Keratinocyte (primary cell): ENCODE data around the gene MEIS3. TPM values are rescaled to one million over a fixed set of nuclear protein-coding genes. Genes with fewer than 3 reads are reported as not detected.

Source experiments
- DNase-seq: peaks from one replicate; pipeline ENCODE4 v3.0.0-alpha.2; 2011; ENCODE audit warnings: low read depth, missing footprints, low spot score
- FAIRE-seq: peaks from 2 replicates; lab custom pipeline; 2011; peaks lifted over from hg19 to GRCh38; lab: Jason Lieb, UNC
- H2AFZ ChIP-seq: 2 replicates; pipeline ENCODE4 v1.6.0; 2012; ENCODE audit warnings: low read length, control low read depth, inconsistent platforms; ENCODE audit not compliant: control insufficient read depth
- H3K27ac ChIP-seq: 2 replicates; pipeline ENCODE4 v1.5.1; 2011; ENCODE audit warnings: low read length; ENCODE audit not compliant: control insufficient read depth, insufficient read depth
- H3K27me3 ChIP-seq: 3 replicates; pipeline ENCODE4 v1.6.0; 2011; ENCODE audit warnings: low read length; ENCODE audit not compliant: control insufficient read depth, insufficient read depth; ENCODE audit errors: extremely low read depth
- H3K36me3 ChIP-seq, 2 experiments: 2 replicates in 1 of 2; 3 replicates in 1 of 2; pipeline ENCODE4 v1.5.1; 2011; ENCODE audit warnings: low read length in 2 of 2, mild to moderate bottlenecking in 1 of 2; ENCODE audit not compliant: control insufficient read depth in 2 of 2, insufficient read depth in 2 of 2; ENCODE audit errors: extremely low read depth in 1 of 2
- H3K4me1 ChIP-seq: 3 replicates; pipeline ENCODE4 v1.5.1; 2011; ENCODE audit warnings: low read length; ENCODE audit not compliant: control insufficient read depth, insufficient read depth; ENCODE audit errors: extremely low read depth
- H3K4me2 ChIP-seq: 3 replicates; pipeline ENCODE4 v1.6.0; 2011; ENCODE audit warnings: low read depth, low read length; ENCODE audit not compliant: control insufficient read depth, insufficient read depth; ENCODE audit errors: extremely low read depth
- H3K4me3 ChIP-seq, 3 experiments: fragments of 200-600 bp in 1 of 3; sonication (generic) in 1 of 3; 2 replicates in 2 of 3; 3 replicates in 1 of 3; pipeline ENCODE4 v1.5.1; 2011 to 2016; ENCODE audit warnings: low read length in 3 of 3, mild to moderate bottlenecking in 3 of 3, control low read depth in 2 of 3, inconsistent platforms in 1 of 3, low read depth in 1 of 3, mixed read lengths in 1 of 3, mixed run types in 1 of 3, moderate library complexity in 1 of 3; ENCODE audit not compliant: control insufficient read depth in 2 of 3, insufficient read depth in 2 of 3; ENCODE audit errors: extremely low read depth in 1 of 3
- H3K79me2 ChIP-seq: 2 replicates; pipeline ENCODE4 v1.6.0; 2012; ENCODE audit warnings: low read length; ENCODE audit not compliant: control insufficient read depth, insufficient read depth
- H3K9ac ChIP-seq: 3 replicates; pipeline ENCODE4 v1.6.0; 2011; ENCODE audit warnings: low read length; ENCODE audit not compliant: control insufficient read depth, insufficient read depth; ENCODE audit errors: extremely low read depth
- H3K9me1 ChIP-seq: 3 replicates; pipeline ENCODE4 v1.6.0; 2011; ENCODE audit warnings: low read length; ENCODE audit not compliant: control insufficient read depth, insufficient read depth; ENCODE audit errors: extremely low read depth
- H3K9me3 ChIP-seq: 2 replicates; pipeline ENCODE4 v1.5.1; 2012; ENCODE audit warnings: low read depth, low read length; ENCODE audit not compliant: control insufficient read depth
- H4K20me1 ChIP-seq: 3 replicates; pipeline ENCODE4 v1.6.0; 2011; ENCODE audit warnings: low read length; ENCODE audit not compliant: control insufficient read depth, insufficient read depth; ENCODE audit errors: extremely low read depth
- EZH2 ChIP-seq: IDR thresholded peaks from one replicate; pipeline ENCODE4 v1.6.1; 2012; ENCODE audit warnings: inconsistent platforms, mild to moderate bottlenecking, low read length, moderate library complexity
- dilution Hi-C: fragments of 300-500 bp; cut with MboI; formaldehyde crosslinking; loops from one replicate; pipeline ENCODE4 v1.7.0; 2020; ENCODE audit warnings: low sequenced_read_pairs; ENCODE audit not compliant: extremely low pct_ligation_motif_present
- polyA plus RNA-seq, 5 experiments: library from polyadenylated mRNA; depleted of rRNA in 3 of 5; stranded (reverse) in 3 of 5; stranded (forward) in 1 of 5; unstranded in 1 of 5; fragments of >200 nt; gene quantifications; 1 replicate in 1 of 5; 2 replicates in 3 of 5; 3 replicates in 1 of 5; pipeline versions ENCODE4 v1.2.1 to v1.2.3, GENCODE V29; 2011 to 2012; ENCODE audit warnings: missing spikeins in 2 of 5, low read depth in 1 of 5, low replicate concordance in 1 of 5
- TF ChIP-seq, protein P1 (sequence below), 3 experiments: IDR thresholded peaks in 1 of 3; conservative IDR thresholded peaks in 1 of 3; optimal IDR thresholded peaks in 1 of 3; 2 replicates in 2 of 3; 3 replicates in 1 of 3; pipeline versions ENCODE3 to v1.5.1; 2011; ENCODE audit warnings: low read length in 3 of 3, mild to moderate bottlenecking in 3 of 3, moderate library complexity in 2 of 3, control low read depth in 1 of 3, inconsistent platforms in 1 of 3; ENCODE audit not compliant: insufficient read depth in 2 of 3; ENCODE audit errors: extremely low read depth in 1 of 3

The MEIS3 gene
- polyA plus RNA-seq, 1 donor (not counting 4 experiments of a cell fraction or from before 2014, with no cell fraction given) = 1.7 TPM

DNA sequence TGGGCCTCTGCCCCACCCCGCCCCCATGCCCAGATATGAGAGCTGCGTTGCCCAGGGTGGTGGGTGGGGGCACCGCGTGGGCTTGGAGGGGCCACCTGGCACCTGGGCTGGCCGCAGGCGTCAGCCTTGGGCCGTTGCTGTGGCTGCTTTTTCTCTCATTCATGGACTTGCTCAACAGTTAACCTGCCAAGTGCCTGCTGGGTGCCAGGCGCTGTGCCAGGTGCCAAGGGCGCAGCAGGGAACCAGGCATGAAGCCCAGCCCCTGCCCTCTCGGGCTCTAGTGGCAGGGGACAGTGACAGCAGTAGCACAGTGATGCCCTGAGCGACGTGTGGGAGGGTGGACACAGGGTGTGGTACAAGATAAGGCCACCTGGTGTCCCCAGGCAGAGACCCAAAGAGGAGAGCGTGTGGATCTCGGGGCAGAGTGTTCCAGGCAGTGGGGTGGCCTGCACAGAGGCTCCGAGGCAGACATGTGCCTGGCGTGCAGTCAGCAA lies 42.1 kb downstream of the MEIS3 start:
- H3K27me3 ChIP-seq = no peaks in the 10 kb centered on the region
- peaks cover 31 to 56% of the 10 kb centered on the region in 2 experiments for H3K36me3 ChIP-seq
- DNase-seq (no peak), FAIRE-seq (no peak)
- no peaks in the 10 kb centered on the region for H3K4me1 ChIP-seq
- H3K4me3 ChIP-seq = no peak overlapping the region
- H2AFZ ChIP-seq = no peak overlapping the region
- TF ChIP-seq EZH2 = no peak
- TF ChIP-seq, protein P1, sequence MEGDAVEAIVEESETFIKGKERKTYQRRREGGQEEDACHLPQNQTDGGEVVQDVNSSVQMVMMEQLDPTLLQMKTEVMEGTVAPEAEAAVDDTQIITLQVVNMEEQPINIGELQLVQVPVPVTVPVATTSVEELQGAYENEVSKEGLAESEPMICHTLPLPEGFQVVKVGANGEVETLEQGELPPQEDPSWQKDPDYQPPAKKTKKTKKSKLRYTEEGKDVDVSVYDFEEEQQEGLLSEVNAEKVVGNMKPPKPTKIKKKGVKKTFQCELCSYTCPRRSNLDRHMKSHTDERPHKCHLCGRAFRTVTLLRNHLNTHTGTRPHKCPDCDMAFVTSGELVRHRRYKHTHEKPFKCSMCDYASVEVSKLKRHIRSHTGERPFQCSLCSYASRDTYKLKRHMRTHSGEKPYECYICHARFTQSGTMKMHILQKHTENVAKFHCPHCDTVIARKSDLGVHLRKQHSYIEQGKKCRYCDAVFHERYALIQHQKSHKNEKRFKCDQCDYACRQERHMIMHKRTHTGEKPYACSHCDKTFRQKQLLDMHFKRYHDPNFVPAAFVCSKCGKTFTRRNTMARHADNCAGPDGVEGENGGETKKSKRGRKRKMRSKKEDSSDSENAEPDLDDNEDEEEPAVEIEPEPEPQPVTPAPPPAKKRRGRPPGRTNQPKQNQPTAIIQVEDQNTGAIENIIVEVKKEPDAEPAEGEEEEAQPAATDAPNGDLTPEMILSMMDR (optimal IDR thresholded peaks at IDR 0.05 in 1 of 3, IDR thresholded peaks at IDR 0.05 in 1 of 3, conservative IDR thresholded peaks at IDR 0.05 in 1 of 3; ENCODE audit: extremely low read depth in 1 of 3, insufficient read depth in 2 of 3, low read length in 3 of 3) = no peak
- no peak overlapping the region for H3K27ac ChIP-seq
- no peaks in the 10 kb centered on the region for H4K20me1 ChIP-seq
- H3K4me2 ChIP-seq = no peak overlapping the region
- no peaks in the 10 kb centered on the region for H3K9me1 ChIP-seq
- no peaks in the 10 kb centered on the region for H3K79me2 ChIP-seq
- dilution Hi-C loops = no loop called here
- H3K9me3 ChIP-seq = no peaks in the 10 kb centered on the region
- no peak overlapping the region for H3K9ac ChIP-seq

- dilution Hi-C loops = no loop called here
- Histone ChIP-seq H3K4me3 (no peak overlapping the region), H4K20me1 (no peaks in the 10 kb centered on the region), H3K79me2 (no peaks in the 10 kb centered on the region), H3K27me3 (no peaks in the 10 kb centered on the region), H3K4me1 (no peaks in the 10 kb centered on the region), H3K9ac (no peak overlapping the region), H3K4me2 (no peak overlapping the region), H3K9me1 (no peaks in the 10 kb centered on the region), H3K27ac (no peak overlapping the region), H3K9me3 (no peaks in the 10 kb centered on the region), H3K36me3 (peaks cover 29 to 55% of the 10 kb centered on the region in 2 experiments), H2AFZ (no peak overlapping the region)
- no peak for FAIRE-seq
- TF ChIP-seq, protein P1 (optimal IDR thresholded peaks at IDR 0.05 in 1 of 3, IDR thresholded peaks at IDR 0.05 in 1 of 3, conservative IDR thresholded peaks at IDR 0.05 in 1 of 3; ENCODE audit: extremely low read depth in 1 of 3, insufficient read depth in 2 of 3, low read length in 3 of 3) = no peak
- TF ChIP-seq EZH2 = no peak
- DNase-seq = no peak
Measured at GRCh38 chr19:47376589-47377144, 42.7 kb downstream of the MEIS3 start.
